ENCODE measurements around the gene PTPRD. TPM values are rescaled to one million over a fixed set of nuclear protein-coding genes. Genes with fewer than 3 reads are reported as not detected.

The PTPRD gene
- total and polyA plus RNA-seq, 3 experiments from 2014 or later, result 0.02 to 0.04 TPM; not detected in 1

DNA sequence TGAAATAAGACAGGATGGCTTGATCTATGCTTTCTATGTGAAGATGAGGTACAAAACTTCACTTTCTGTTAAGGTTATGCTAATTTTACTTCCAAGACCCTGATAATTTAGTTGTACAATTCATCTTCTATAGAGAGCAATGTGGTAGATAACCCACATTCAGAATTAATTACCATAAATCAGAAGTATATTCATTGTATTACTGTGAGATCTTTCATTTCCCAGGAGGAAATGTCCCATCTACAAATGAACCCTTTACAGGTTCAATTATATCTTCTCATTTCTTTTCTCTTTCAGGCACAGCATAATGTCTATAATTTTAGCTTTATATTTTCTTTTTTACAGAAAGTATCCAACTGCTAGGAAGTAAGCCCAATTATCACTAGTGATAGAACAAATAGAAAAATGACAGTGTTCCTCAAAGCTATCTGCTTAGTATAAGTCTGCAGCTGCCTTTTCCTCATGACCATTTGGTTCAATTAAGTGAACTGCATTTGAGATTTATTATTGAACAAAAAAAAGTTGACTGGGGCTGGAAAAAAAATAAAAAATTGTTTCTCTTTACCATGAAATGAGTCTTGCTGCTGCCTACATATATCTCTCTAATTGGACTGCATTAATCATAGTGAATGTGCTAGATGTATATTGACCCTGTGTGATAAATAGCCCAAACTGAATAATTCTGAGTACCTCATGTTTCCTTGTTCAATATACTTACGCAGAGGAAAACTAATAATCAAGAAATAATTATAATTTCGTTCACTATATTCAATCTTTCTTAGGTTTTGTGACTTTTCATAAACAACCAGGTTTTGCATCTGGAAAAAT lies 1329.4 kb downstream of the PTPRD start:
- Mint-ChIP-seq H3K27ac (no peak overlapping the region), H3K27me3 (no peaks in the 10 kb centered on the region), H3K36me3 (no peaks in the 10 kb centered on the region), H3K4me3 (no peak overlapping the region), H3K9me3 (peaks cover 0 to 22% (median 5%) of the 10 kb centered on the region in 5 donors), H3K4me1 (no peaks in the 10 kb centered on the region)
- Histone ChIP-seq H3K4me1 (ENCODE audit: insufficient read depth, low read length) (no peaks in the 10 kb centered on the region), H3K9me3 (ENCODE audit: low read length) (no peaks in the 10 kb centered on the region), H3K36me3 (ENCODE audit: insufficient read depth, low read length) (no peaks in the 10 kb centered on the region), H3K27ac (ENCODE audit: low read depth, low read length) (no peak overlapping the region), H3K27me3 (ENCODE audit: insufficient read depth, low read length, poor library complexity, severe bottlenecking) (no peaks in the 10 kb centered on the region), H3K4me3 (ENCODE audit: low read length) (no peak overlapping the region)
- ChIA-PET CTCF (no interaction called here), POLR2A (no interaction called here)
- DNase-seq, result no peak

DNA sequence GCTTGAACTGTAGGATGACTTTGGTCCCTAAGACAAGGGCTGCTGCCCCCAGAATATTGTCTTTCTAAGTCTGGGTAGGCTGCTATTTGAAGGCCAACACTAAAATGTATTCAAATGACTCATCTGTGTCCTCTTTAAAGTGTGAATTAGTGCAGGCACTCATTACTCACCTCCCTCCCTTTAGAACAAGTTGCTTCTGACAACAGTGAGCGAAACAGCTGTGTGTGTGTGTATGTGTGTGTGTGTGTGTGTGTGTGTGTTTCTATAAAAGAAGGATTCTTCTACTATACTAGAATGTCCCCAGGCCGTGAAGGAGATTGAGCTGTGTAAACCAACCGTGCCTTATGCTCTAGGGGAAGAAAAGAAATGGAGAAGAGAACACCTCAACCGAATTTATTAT lies 1337.2 kb downstream of the PTPRD start:
- H3K27ac Mint-ChIP-seq, result no peak overlapping the region
- no peaks in the 10 kb centered on the region for H3K36me3 Mint-ChIP-seq
- ChIA-PET POLR2A (no interaction called here), CTCF (no interaction called here)
- H3K27ac ChIP-seq (ENCODE audit: low read depth, low read length), result no peak overlapping the region
- no peaks in the 10 kb centered on the region for H3K27me3 Mint-ChIP-seq
- no peaks in the 10 kb centered on the region for H3K36me3 ChIP-seq (ENCODE audit: insufficient read depth, low read length)
- H3K4me3 ChIP-seq (ENCODE audit: low read length), result no peak overlapping the region
- H3K9me3 ChIP-seq (ENCODE audit: low read length), result no peaks in the 10 kb centered on the region
- no peak overlapping the region for H3K4me3 Mint-ChIP-seq
- no peaks in the 10 kb centered on the region for H3K4me1 Mint-ChIP-seq
- H3K4me1 ChIP-seq (ENCODE audit: insufficient read depth, low read length), result no peaks in the 10 kb centered on the region
- DNase-seq, result no peak
- H3K9me3 Mint-ChIP-seq, result peaks cover 0 to 13% (median under 1%) of the 10 kb centered on the region in 5 donors
- no peaks in the 10 kb centered on the region for H3K27me3 ChIP-seq (ENCODE audit: insufficient read depth, low read length, poor library complexity, severe bottlenecking)

DNA sequence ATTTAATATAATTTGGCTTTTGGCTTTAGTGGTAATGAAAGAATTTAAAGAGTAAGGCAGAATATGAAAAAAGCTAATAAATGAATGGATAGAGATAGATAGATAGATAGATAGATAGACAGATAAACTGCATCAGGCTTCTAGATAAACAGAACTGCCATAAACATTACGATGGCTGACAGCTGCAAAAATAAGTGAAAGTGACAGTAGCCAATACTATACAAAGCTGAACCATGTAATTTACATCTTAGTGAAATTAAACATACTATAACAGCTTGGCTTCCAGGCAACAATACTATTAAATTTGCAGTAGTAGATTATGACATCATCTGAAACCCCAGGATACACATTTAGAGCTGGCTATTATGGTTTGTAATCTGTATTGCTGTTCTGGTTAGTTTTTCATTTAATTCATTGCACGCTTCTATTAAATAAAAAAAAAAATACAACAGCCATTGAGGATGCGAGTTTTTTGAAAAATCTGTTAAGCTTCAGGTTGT lies 1354.8 kb downstream of the PTPRD start:
- H3K27ac ChIP-seq (ENCODE audit: low read depth, low read length), result no peak overlapping the region
- H3K9me3 Mint-ChIP-seq, result peaks cover 0 to 27% (median 4%) of the 10 kb centered on the region in 5 donors
- POLR2A ChIA-PET, result no interaction called here
- H3K36me3 ChIP-seq (ENCODE audit: insufficient read depth, low read length), result no peaks in the 10 kb centered on the region
- DNase-seq, result no peak
- H3K4me3 ChIP-seq (ENCODE audit: low read length), result no peak overlapping the region
- no peak overlapping the region for H3K27ac Mint-ChIP-seq
- H3K4me3 Mint-ChIP-seq, result no peak overlapping the region
- CTCF ChIA-PET, result interaction anchor here (1.2 kb wide), 1 partner anchor 15 kb away, joined by 3 read pairs; no protein-coding TSS in a partner anchor
- no peaks in the 10 kb centered on the region for H3K36me3 Mint-ChIP-seq
- no peaks in the 10 kb centered on the region for H3K9me3 ChIP-seq (ENCODE audit: low read length)
- no peaks in the 10 kb centered on the region for H3K27me3 Mint-ChIP-seq
- no peaks in the 10 kb centered on the region for H3K4me1 ChIP-seq (ENCODE audit: insufficient read depth, low read length)
- no peaks in the 10 kb centered on the region for H3K4me1 Mint-ChIP-seq
- no peaks in the 10 kb centered on the region for H3K27me3 ChIP-seq (ENCODE audit: insufficient read depth, low read length, poor library complexity, severe bottlenecking)

DNA sequence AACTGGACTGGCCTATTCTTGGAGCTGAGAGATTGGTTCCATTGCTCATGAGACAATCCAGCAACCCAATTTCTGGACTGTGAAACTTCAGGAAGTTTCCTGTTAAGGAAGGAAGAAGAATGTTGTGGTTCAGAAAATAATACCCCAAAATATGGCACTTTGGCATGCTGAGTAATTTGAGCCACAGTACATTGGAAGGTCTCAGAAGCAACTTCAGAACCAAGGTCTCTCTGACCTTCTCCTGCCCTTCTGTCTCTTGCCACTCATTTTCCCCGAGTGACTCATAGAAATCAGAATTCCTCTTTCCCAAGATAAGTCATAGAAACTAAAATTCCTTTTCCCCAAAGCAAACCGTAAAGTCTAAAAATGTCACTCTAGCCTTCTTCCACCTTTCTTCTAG lies 1366.1 kb downstream of the PTPRD start:
- Mint-ChIP-seq H3K27ac (no peak overlapping the region), H3K4me3 (no peak overlapping the region), H3K9me3 (peaks cover 0 to 8% (median 3%) of the 10 kb centered on the region in 5 donors), H3K36me3 (no peaks in the 10 kb centered on the region), H3K27me3 (peaks cover 0 to 1% of the 10 kb centered on the region in 2 donors), H3K4me1 (no peaks in the 10 kb centered on the region)
- Histone ChIP-seq H3K27me3 (ENCODE audit: insufficient read depth, low read length, poor library complexity, severe bottlenecking) (no peaks in the 10 kb centered on the region), H3K36me3 (ENCODE audit: insufficient read depth, low read length) (no peaks in the 10 kb centered on the region), H3K4me3 (ENCODE audit: low read length) (no peak overlapping the region), H3K4me1 (ENCODE audit: insufficient read depth, low read length) (no peaks in the 10 kb centered on the region), H3K9me3 (ENCODE audit: low read length) (no peaks in the 10 kb centered on the region), H3K27ac (ENCODE audit: low read depth, low read length) (no peak overlapping the region)
- ChIA-PET CTCF (no interaction called here), POLR2A (no interaction called here)
- no peak for DNase-seq

DNA sequence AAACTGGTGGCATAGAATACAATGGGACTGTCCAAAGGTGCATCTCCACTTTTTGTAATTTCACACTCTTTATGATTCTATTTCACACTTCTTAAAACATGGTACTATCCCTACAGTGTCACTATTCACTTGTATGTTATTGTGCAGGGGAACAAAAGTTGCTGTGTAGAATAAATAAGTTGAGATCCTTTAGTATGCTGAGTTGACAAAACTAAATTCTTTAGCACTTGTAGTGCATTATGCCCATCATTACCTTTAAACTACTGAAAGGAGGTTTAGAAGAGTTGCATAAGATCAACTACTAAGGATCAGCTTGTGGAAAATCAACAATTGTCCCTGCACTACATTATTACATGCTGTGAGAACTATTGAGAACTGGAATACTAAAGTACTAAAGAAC lies 1380.9 kb downstream of the PTPRD start:
- POLR2A ChIA-PET, result no interaction called here

DNA sequence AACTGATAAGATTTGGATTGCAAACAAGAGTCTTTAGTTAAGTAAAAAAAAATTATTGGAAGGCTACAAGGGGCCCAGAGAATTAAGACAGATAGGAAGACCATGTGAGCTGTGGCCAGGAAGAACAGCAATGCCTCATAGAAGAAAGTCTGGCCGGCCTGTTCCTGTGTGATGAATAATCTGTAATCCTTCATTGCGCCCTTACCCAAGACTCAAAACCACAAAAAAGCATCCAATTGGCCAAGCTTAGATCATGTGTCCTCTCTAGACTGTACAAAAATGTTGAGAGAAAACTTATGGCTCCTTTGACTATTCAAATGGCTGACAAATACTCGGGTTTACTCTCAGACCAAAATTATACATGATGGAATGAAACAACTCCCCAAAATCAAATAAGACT lies 1383.5 kb downstream of the PTPRD start:
- CTCF ChIA-PET, result no interaction called here
- H3K27me3 Mint-ChIP-seq, result no peaks in the 10 kb centered on the region
- H3K27ac ChIP-seq (ENCODE audit: low read depth, low read length), result no peak overlapping the region

More for the DNA sequence above, 1380.9 kb downstream of the PTPRD start:
- Mint-ChIP-seq H3K27ac (no peak overlapping the region), H3K27me3 (no peaks in the 10 kb centered on the region), H3K9me3 (peaks cover 6 to 13% (median 10%) of the 10 kb centered on the region in 5 donors), H3K4me3 (no peak overlapping the region), H3K36me3 (peaks cover 0 to 4% (median 0%) of the 10 kb centered on the region in 3 donors), H3K4me1 (no peaks in the 10 kb centered on the region)
- Histone ChIP-seq H3K27ac (ENCODE audit: low read depth, low read length) (no peak overlapping the region), H3K4me1 (ENCODE audit: insufficient read depth, low read length) (no peaks in the 10 kb centered on the region), H3K9me3 (ENCODE audit: low read length) (no peaks in the 10 kb centered on the region), H3K27me3 (ENCODE audit: insufficient read depth, low read length, poor library complexity, severe bottlenecking) (no peaks in the 10 kb centered on the region), H3K4me3 (ENCODE audit: low read length) (no peak overlapping the region), H3K36me3 (ENCODE audit: insufficient read depth, low read length) (no peaks in the 10 kb centered on the region)
- DNase-seq, result no peak
- CTCF ChIA-PET, result no interaction called here

DNA sequence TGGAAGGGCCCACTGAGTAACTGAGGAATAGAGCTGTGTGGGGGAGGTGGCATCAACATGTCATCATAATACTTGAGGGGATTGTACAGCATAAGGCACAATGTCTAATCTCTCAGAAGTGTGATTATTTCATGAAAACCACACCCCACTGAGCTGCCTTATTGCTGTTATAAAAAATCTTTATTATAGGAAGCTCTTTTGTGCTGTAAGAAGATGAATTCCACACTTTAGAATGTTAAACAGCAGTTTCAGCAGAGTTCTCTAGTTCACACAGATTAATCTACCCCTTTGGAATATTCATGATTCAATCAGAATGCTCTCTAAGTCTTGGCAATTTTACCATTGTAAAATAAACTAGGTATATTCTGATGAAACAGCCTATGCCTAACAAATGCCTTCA lies 1389.6 kb downstream of the PTPRD start:
- no peak overlapping the region for H3K27ac Mint-ChIP-seq
- no peaks in the 10 kb centered on the region for H3K4me1 Mint-ChIP-seq
- no peaks in the 10 kb centered on the region for H3K36me3 Mint-ChIP-seq
- no peaks in the 10 kb centered on the region for H3K9me3 ChIP-seq (ENCODE audit: low read length)
- no peak for DNase-seq
- H3K4me3 Mint-ChIP-seq, result no peak overlapping the region
- no peaks in the 10 kb centered on the region for H3K27me3 ChIP-seq (ENCODE audit: insufficient read depth, low read length, poor library complexity, severe bottlenecking)
- peaks cover 0 to 4% (median 0%) of the 10 kb centered on the region in 5 donors for H3K9me3 Mint-ChIP-seq
- no peak overlapping the region for H3K4me3 ChIP-seq (ENCODE audit: low read length)
- POLR2A ChIA-PET, result no interaction called here
- H3K27me3 Mint-ChIP-seq, result no peaks in the 10 kb centered on the region
- CTCF ChIA-PET, result no interaction called here
- no peaks in the 10 kb centered on the region for H3K36me3 ChIP-seq (ENCODE audit: insufficient read depth, low read length)
- no peak overlapping the region for H3K27ac ChIP-seq (ENCODE audit: low read depth, low read length)
- no peaks in the 10 kb centered on the region for H3K4me1 ChIP-seq (ENCODE audit: insufficient read depth, low read length)

More for the DNA sequence above, 1383.5 kb downstream of the PTPRD start:
- no peaks in the 10 kb centered on the region for H3K9me3 ChIP-seq (ENCODE audit: low read length)
- DNase-seq, result no peak
- Mint-ChIP-seq H3K27ac (no peak overlapping the region), H3K4me1 (no peaks in the 10 kb centered on the region), H3K9me3 (peaks cover 0 to 9% (median 0%) of the 10 kb centered on the region in 5 donors), H3K36me3 (peaks cover 0 to under 1% (median 0%) of the 10 kb centered on the region in 3 donors), H3K4me3 (no peak overlapping the region)
- no peaks in the 10 kb centered on the region for H3K27me3 ChIP-seq (ENCODE audit: insufficient read depth, low read length, poor library complexity, severe bottlenecking)
- POLR2A ChIA-PET, result no interaction called here
- H3K4me1 ChIP-seq (ENCODE audit: insufficient read depth, low read length), result no peaks in the 10 kb centered on the region
- H3K36me3 ChIP-seq (ENCODE audit: insufficient read depth, low read length), result no peaks in the 10 kb centered on the region
- H3K4me3 ChIP-seq (ENCODE audit: low read length), result no peak overlapping the region

DNA sequence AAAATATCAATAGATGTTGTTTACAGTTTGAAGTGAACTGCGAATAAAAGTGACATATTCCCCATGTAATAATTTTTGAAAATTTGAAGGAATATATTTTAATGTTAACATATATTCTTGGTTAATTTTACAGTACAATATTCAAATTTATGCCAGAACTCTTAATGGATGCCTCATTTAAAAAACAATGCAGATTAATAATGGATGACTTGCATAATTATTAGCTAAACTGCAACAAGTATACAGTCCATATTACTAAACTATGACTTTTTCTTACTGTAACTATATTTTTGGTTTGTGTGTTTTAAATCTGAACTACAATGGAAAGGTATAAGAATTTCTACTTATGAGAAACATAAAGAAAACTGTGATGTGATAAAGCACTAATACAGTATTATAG lies 1390.1 kb downstream of the PTPRD start:
- Mint-ChIP-seq H3K36me3 (no peaks in the 10 kb centered on the region), H3K27ac (no peak overlapping the region), H3K4me1 (no peaks in the 10 kb centered on the region), H3K9me3 (peaks cover 0 to 4% (median 0%) of the 10 kb centered on the region in 5 donors), H3K4me3 (no peak overlapping the region), H3K27me3 (no peaks in the 10 kb centered on the region)
- H3K27ac ChIP-seq (ENCODE audit: low read depth, low read length), result no peak overlapping the region
- no peaks in the 10 kb centered on the region for H3K4me1 ChIP-seq (ENCODE audit: insufficient read depth, low read length)
- ChIA-PET POLR2A (no interaction called here), CTCF (no interaction called here)
- no peak overlapping the region for H3K4me3 ChIP-seq (ENCODE audit: low read length)
- no peak for DNase-seq
- H3K36me3 ChIP-seq (ENCODE audit: insufficient read depth, low read length), result no peaks in the 10 kb centered on the region
- no peaks in the 10 kb centered on the region for H3K9me3 ChIP-seq (ENCODE audit: low read length)
- no peaks in the 10 kb centered on the region for H3K27me3 ChIP-seq (ENCODE audit: insufficient read depth, low read length, poor library complexity, severe bottlenecking)
